ENCODE measurements around the gene SUPT6H. TPM values are rescaled to one million over a fixed set of nuclear protein-coding genes. Genes with fewer than 3 reads are reported as not detected.

SUPT6H gene
- total RNA-seq = 10 to 100 TPM; 81.4 to 87.1 TPM

GRCh38 chr17:28661635-28662526 lies at the start of gene SUPT6H, which contains the start of gene SDF2:
Gene SUPT6H, plus strand, starts transcription at chr17:28662205. Its CDS starts 11,197 bp downstream, at chr17:28673402.
Gene SDF2, minus strand, starts transcription at chr17:28661906. Its CDS starts 30 bp downstream, at chr17:28661876.
- H3K4me1 Mint-ChIP-seq = peaks cover 30% of the 10 kb centered on the region
- H3K27ac Mint-ChIP-seq = peak within 1 kb of the TSS; percentile 96
- H3K9me3 Mint-ChIP-seq = no peaks in the 10 kb centered on the region
- H3K27me3 Mint-ChIP-seq = no peaks in the 10 kb centered on the region
- DNase-seq (peak; percentile 94), ATAC-seq (ENCODE audit: low read depth) (peak; percentile 86)
- H3K36me3 Mint-ChIP-seq = peaks cover 17% of the 10 kb centered on the region
- peak within 1 kb of the TSS; percentile 99 for H3K4me3 Mint-ChIP-seq
- POLR2A ChIA-PET = interaction anchor here (0.7 to 4.0 kb wide), 22 partner anchors 9 to 478 kb away, joined by 3 to 74 read pairs (median 4); partner anchors contain the start of genes BLTP2, PIGS, POLDIP2 and PROCA1

- Mint-ChIP-seq H3K27me3 (no peaks in the 10 kb centered on the region), H3K27ac (no peak overlapping the region), H3K4me1 (peaks cover 4% of the 10 kb centered on the region), H3K36me3 (peaks cover 17% of the 10 kb centered on the region), H3K9me3 (no peaks in the 10 kb centered on the region), H3K4me3 (no peak overlapping the region)
- POLR2A ChIA-PET = interaction anchor here (1.4 kb wide), 1 partner anchor 13 kb away, joined by 5 read pairs; no protein-coding TSS in a partner anchor
- ATAC-seq (ENCODE audit: low read depth) (no peak), DNase-seq (no peak)
These were observed 49.5 kb upstream of the SUPT6H start for GRCh38 chr17:28612531-28612930.

GRCh38 chr17:28612936-28613872 lies 48.8 kb upstream of the SUPT6H start:
- Mint-ChIP-seq H3K4me1 (peaks cover 4% of the 10 kb centered on the region), H3K9me3 (no peaks in the 10 kb centered on the region), H3K27ac (no peak overlapping the region), H3K36me3 (peaks cover 18% of the 10 kb centered on the region), H3K27me3 (no peaks in the 10 kb centered on the region), H3K4me3 (no peak overlapping the region)
- POLR2A ChIA-PET = interaction anchor here (1.4 kb wide), 1 partner anchor 14 kb away, joined by 5 read pairs; no protein-coding TSS in a partner anchor
- ATAC-seq (ENCODE audit: low read depth) = peak; percentile 48
- DNase-seq = no peak

- Mint-ChIP-seq H3K36me3 (peaks cover 18% of the 10 kb centered on the region), H3K4me1 (peaks cover 4% of the 10 kb centered on the region), H3K4me3 (no peak within 1 kb of the TSS), H3K27me3 (no peaks in the 10 kb centered on the region), H3K27ac (peak within 1 kb of the TSS; percentile 72), H3K9me3 (no peaks in the 10 kb centered on the region)
- ATAC-seq (ENCODE audit: low read depth) (no peak), DNase-seq (no peak)
- POLR2A ChIA-PET = no interaction called here
These were observed 48.0 kb upstream of the SUPT6H start, which contains the start of gene RSKR for GRCh38 chr17:28613931-28614381. Gene RSKR, minus strand, starts transcription at chr17:28614185. Its CDS starts 24 bp downstream, at chr17:28614161.

GRCh38 chr17:28615260-28615940 lies 46.6 kb upstream of the SUPT6H start:
- DNase-seq = no peak
- POLR2A ChIA-PET = no interaction called here
- ATAC-seq (ENCODE audit: low read depth) = no peak
- Mint-ChIP-seq H3K36me3 (peaks cover 22% of the 10 kb centered on the region), H3K4me3 (no peak overlapping the region), H3K9me3 (no peaks in the 10 kb centered on the region), H3K27ac (no peak overlapping the region), H3K4me1 (peaks cover 2% of the 10 kb centered on the region), H3K27me3 (no peaks in the 10 kb centered on the region)

GRCh38 chr17:28616281-28616680 lies 45.7 kb upstream of the SUPT6H start:
- H3K4me3 Mint-ChIP-seq = no peak overlapping the region

GRCh38 chr17:28618464-28618863 lies 43.5 kb upstream of the SUPT6H start:
- Mint-ChIP-seq H3K9me3 (no peaks in the 10 kb centered on the region), H3K4me1 (no peaks in the 10 kb centered on the region), H3K27ac (no peak overlapping the region), H3K27me3 (no peaks in the 10 kb centered on the region), H3K36me3 (peaks cover 25% of the 10 kb centered on the region), H3K4me3 (no peak overlapping the region)
- POLR2A ChIA-PET = no interaction called here
- DNase-seq = no peak
- ATAC-seq (ENCODE audit: low read depth) = no peak

More at GRCh38 chr17:28616281-28616680, 45.7 kb upstream of the SUPT6H start:
- peaks cover 2% of the 10 kb centered on the region for H3K4me1 Mint-ChIP-seq
- H3K36me3 Mint-ChIP-seq = peaks cover 22% of the 10 kb centered on the region
- ATAC-seq (ENCODE audit: low read depth) (no peak), DNase-seq (no peak)
- POLR2A ChIA-PET = interaction anchor here (0.5 to 1.4 kb wide), 2 partner anchors 17 to 95 kb away, joined by 3 to 5 read pairs; partner anchors contain the start of gene PROCA1
- no peaks in the 10 kb centered on the region for H3K9me3 Mint-ChIP-seq
- no peaks in the 10 kb centered on the region for H3K27me3 Mint-ChIP-seq
- H3K27ac Mint-ChIP-seq = no peak overlapping the region

GRCh38 chr17:28620010-28620409 lies 42.0 kb upstream of the SUPT6H start:
- POLR2A ChIA-PET = no interaction called here
- ATAC-seq (ENCODE audit: low read depth) (no peak), DNase-seq (no peak)
- H3K4me1 Mint-ChIP-seq = no peaks in the 10 kb centered on the region
- no peaks in the 10 kb centered on the region for H3K27me3 Mint-ChIP-seq
- no peak overlapping the region for H3K27ac Mint-ChIP-seq
- peaks cover 23% of the 10 kb centered on the region for H3K36me3 Mint-ChIP-seq
- no peak overlapping the region for H3K4me3 Mint-ChIP-seq
- H3K9me3 Mint-ChIP-seq = no peaks in the 10 kb centered on the region

- POLR2A ChIA-PET = interaction anchor here (0.6 to 0.9 kb wide), 3 partner anchors 12 to 21 kb away, joined by 3 read pairs; no protein-coding TSS in a partner anchor
These were observed 39.8 kb upstream of the SUPT6H start for GRCh38 chr17:28622186-28622585.

GRCh38 chr17:28623696-28624095 lies 38.3 kb upstream of the SUPT6H start:
- DNase-seq = no peak
- Mint-ChIP-seq H3K9me3 (no peaks in the 10 kb centered on the region), H3K4me1 (no peaks in the 10 kb centered on the region), H3K27me3 (no peaks in the 10 kb centered on the region), H3K4me3 (no peak overlapping the region), H3K27ac (no peak overlapping the region), H3K36me3 (peaks cover 25% of the 10 kb centered on the region)
- no peak for ATAC-seq (ENCODE audit: low read depth)
- POLR2A ChIA-PET = no interaction called here

More at GRCh38 chr17:28622186-28622585, 39.8 kb upstream of the SUPT6H start:
- ATAC-seq (ENCODE audit: low read depth) (no peak), DNase-seq (no peak)
- no peaks in the 10 kb centered on the region for H3K4me1 Mint-ChIP-seq
- H3K27ac Mint-ChIP-seq = no peak overlapping the region
- no peaks in the 10 kb centered on the region for H3K9me3 Mint-ChIP-seq
- no peak overlapping the region for H3K4me3 Mint-ChIP-seq
- H3K27me3 Mint-ChIP-seq = no peaks in the 10 kb centered on the region
- peaks cover 20% of the 10 kb centered on the region for H3K36me3 Mint-ChIP-seq

GRCh38 chr17:28624148-28624547 lies 37.9 kb upstream of the SUPT6H start:
- no peak overlapping the region for H3K4me3 Mint-ChIP-seq
- DNase-seq = no peak
- H3K27ac Mint-ChIP-seq = no peak overlapping the region

GRCh38 chr17:28626818-28627217 lies 35.2 kb upstream of the SUPT6H start:
- no peaks in the 10 kb centered on the region for H3K27me3 Mint-ChIP-seq
- H3K36me3 Mint-ChIP-seq = peaks cover 26% of the 10 kb centered on the region
- H3K4me3 Mint-ChIP-seq = no peak overlapping the region
- ATAC-seq (ENCODE audit: low read depth) (no peak), DNase-seq (no peak)
- H3K27ac Mint-ChIP-seq = no peak overlapping the region
- no peaks in the 10 kb centered on the region for H3K4me1 Mint-ChIP-seq
- no peaks in the 10 kb centered on the region for H3K9me3 Mint-ChIP-seq
- POLR2A ChIA-PET = no interaction called here

More at GRCh38 chr17:28624148-28624547, 37.9 kb upstream of the SUPT6H start:
- H3K4me1 Mint-ChIP-seq = no peaks in the 10 kb centered on the region
- H3K9me3 Mint-ChIP-seq = no peaks in the 10 kb centered on the region
- POLR2A ChIA-PET = no interaction called here
- no peaks in the 10 kb centered on the region for H3K27me3 Mint-ChIP-seq
- peaks cover 24% of the 10 kb centered on the region for H3K36me3 Mint-ChIP-seq
- ATAC-seq (ENCODE audit: low read depth) = no peak
